CD4-positive, alpha-beta T cell (primary cell): ENCODE results near the gene CFAP54. TPM values are rescaled to one million over a fixed set of nuclear protein-coding genes. Genes with fewer than 3 reads are reported as not detected.

Source experiments
- ATAC-seq: fragments of 200-7000 bp; cut with Tn5 transposase; one replicate; pipeline ENCODE4 v1.10.0; 2022; ENCODE audit warnings: mild to moderate bottlenecking; ENCODE audit not compliant: poor library complexity
- CTCF ChIA-PET: fragments of 350-600 bp; sonication (Branson Sonifier 250); formaldehyde crosslinking; loops from one replicate; lab custom pipeline; 2021; ENCODE audit warnings: antibody characterized with exemption, inconsistent platforms; lab: Charles Lee
- POLR2A ChIA-PET: fragments of 350-600 bp; sonication (Branson Sonifier 250); formaldehyde crosslinking; loops from one replicate; lab custom pipeline; 2021; ENCODE audit warnings: antibody characterized with exemption, inconsistent platforms; lab: Charles Lee
- DNase-seq, 14 experiments: peaks; one replicate each; pipeline ENCODE4 v3.0.0-alpha.2; 2013 to 2020; ENCODE audit warnings: mixed read lengths in 2 of 14
- H3K27ac ChIP-seq, 2 donors: one replicate each; pipeline versions ENCODE4 v1.5.1 to v1.7.0; 2013; ENCODE audit warnings: low read length in 2 of 2, low read depth in 1 of 2, mild to moderate bottlenecking in 1 of 2
- H3K27me3 ChIP-seq, 2 experiments: 1 replicate in 1 of 2; 2 replicates in 1 of 2; pipeline versions ENCODE4 v1.6.1 to v1.7.0; 2013; ENCODE audit warnings: low read length in 2 of 2, control low read depth in 1 of 2, mild to moderate bottlenecking in 1 of 2, moderate library complexity in 1 of 2; ENCODE audit not compliant: insufficient read depth in 2 of 2, control insufficient read depth in 1 of 2
- H3K36me3 ChIP-seq: one replicate; pipeline ENCODE4 v1.6.1; 2013; ENCODE audit warnings: low read length, control low read depth; ENCODE audit not compliant: insufficient read depth
- H3K4me1 ChIP-seq: one replicate; pipeline ENCODE4 v1.6.1; 2013; ENCODE audit warnings: low read length, control low read depth; ENCODE audit not compliant: insufficient read depth
- H3K4me3 ChIP-seq: one replicate; pipeline ENCODE4 v1.5.1; 2013; ENCODE audit warnings: mild to moderate bottlenecking, low read length, moderate library complexity
- H3K9me3 ChIP-seq, 2 experiments: 1 replicate in 1 of 2; 2 replicates in 1 of 2; pipeline versions ENCODE4 v1.6.1 to v1.7.0; 2013; ENCODE audit warnings: low read length in 2 of 2, mild to moderate bottlenecking in 2 of 2, control low read depth in 1 of 2, moderate library complexity in 1 of 2; ENCODE audit not compliant: control insufficient read depth in 1 of 2, insufficient read depth in 1 of 2
- H3K27ac Mint-ChIP-seq: one replicate; pipeline ENCODE4 v1.8.0; 2020; ENCODE audit warnings: mixed read lengths
- H3K27me3 Mint-ChIP-seq: one replicate; pipeline ENCODE4 v1.8.0; 2021; ENCODE audit warnings: mixed read lengths
- H3K36me3 Mint-ChIP-seq: one replicate; pipeline ENCODE4 v1.8.0; 2021; ENCODE audit warnings: low read depth, mixed read lengths
- H3K4me1 Mint-ChIP-seq: one replicate; pipeline ENCODE4 v1.8.0; 2021; ENCODE audit warnings: low read depth, mixed read lengths
- H3K4me3 Mint-ChIP-seq: one replicate; pipeline ENCODE4 v1.8.0; 2020; ENCODE audit warnings: mild to moderate bottlenecking, mixed read lengths
- H3K9me3 Mint-ChIP-seq: one replicate; pipeline ENCODE4 v1.8.0; 2020; ENCODE audit warnings: mixed read lengths
- intact Hi-C, 2 experiments: fragments of 100-400 bp; cut with DNase I in 1 of 2; cut with micrococcal nuclease in 1 of 2; formaldehyde crosslinking; loops; one replicate each; pipeline versions ENCODE4 v1.15.1 to v1.9.0; 2023 to 2025; cut with DNase I, micrococcal nuclease
- total RNA-seq, 174 experiments: library from RNA in 2 of 174; stranded (reverse) in 2 of 174; gene quantifications; one replicate each; pipeline ENCODE4 v1.2.3 and lab custom pipeline; 2021 to 2026
- TF ChIP-seq, protein P1 (sequence below): fragments of 200-600 bp; IDR thresholded peaks from one replicate; pipeline ENCODE4 v1.8.0; 2022; ENCODE audit warnings: antibody characterized with exemption, mild to moderate bottlenecking

Gene CFAP54
- total RNA-seq, 2 experiments from 2014 or later, result 0.20 to 0.22 TPM

DNA sequence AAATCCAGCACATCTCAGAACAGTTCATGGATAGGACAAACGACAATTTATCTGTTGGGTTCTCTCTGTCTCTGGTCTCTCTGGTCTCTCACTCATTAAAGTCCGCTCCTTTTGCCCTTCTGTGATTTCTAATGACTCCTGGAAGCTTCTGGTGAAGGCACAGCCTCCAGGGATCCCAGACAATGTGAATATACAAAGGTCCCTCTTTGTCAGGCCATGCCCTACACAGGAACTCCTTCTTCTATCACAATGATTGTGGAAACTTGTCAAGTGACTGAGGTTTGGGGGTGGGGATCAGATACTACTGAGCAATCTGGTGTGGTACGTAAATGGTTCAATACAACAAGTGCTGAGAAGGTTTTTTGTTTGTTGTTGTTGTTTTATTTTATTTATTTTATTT is 46.5 kb upstream of the CFAP54 start:
- Mint-ChIP-seq H3K27me3 (no peaks in the 10 kb centered on the region), H3K9me3 (peaks cover 3% of the 10 kb centered on the region), H3K27ac (peak overlapping the region; percentile 61), H3K4me1 (peaks cover 42% of the 10 kb centered on the region), H3K4me3 (no peak overlapping the region), H3K36me3 (no peaks in the 10 kb centered on the region)
- Histone ChIP-seq H3K27me3 (no peaks in the 10 kb centered on the region), H3K27ac (no peak overlapping the region), H3K9me3 (no peaks in the 10 kb centered on the region), H3K4me3 (no peak overlapping the region), H3K4me1 (peaks cover 32% of the 10 kb centered on the region), H3K36me3 (no peaks in the 10 kb centered on the region)
- POLR2A ChIA-PET, result no interaction called here
- intact Hi-C loops, result no loop called here
- TF ChIP-seq, protein P1, sequence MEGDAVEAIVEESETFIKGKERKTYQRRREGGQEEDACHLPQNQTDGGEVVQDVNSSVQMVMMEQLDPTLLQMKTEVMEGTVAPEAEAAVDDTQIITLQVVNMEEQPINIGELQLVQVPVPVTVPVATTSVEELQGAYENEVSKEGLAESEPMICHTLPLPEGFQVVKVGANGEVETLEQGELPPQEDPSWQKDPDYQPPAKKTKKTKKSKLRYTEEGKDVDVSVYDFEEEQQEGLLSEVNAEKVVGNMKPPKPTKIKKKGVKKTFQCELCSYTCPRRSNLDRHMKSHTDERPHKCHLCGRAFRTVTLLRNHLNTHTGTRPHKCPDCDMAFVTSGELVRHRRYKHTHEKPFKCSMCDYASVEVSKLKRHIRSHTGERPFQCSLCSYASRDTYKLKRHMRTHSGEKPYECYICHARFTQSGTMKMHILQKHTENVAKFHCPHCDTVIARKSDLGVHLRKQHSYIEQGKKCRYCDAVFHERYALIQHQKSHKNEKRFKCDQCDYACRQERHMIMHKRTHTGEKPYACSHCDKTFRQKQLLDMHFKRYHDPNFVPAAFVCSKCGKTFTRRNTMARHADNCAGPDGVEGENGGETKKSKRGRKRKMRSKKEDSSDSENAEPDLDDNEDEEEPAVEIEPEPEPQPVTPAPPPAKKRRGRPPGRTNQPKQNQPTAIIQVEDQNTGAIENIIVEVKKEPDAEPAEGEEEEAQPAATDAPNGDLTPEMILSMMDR, result no peak
- no peak for ATAC-seq
- no peak for DNase-seq
- CTCF ChIA-PET, result interaction anchor here (1.2 to 1.5 kb wide), 2 partner anchors 9 to 46 kb away, joined by 3 read pairs; partner anchors contain the start of gene CFAP54

- ATAC-seq, result no peak
- POLR2A ChIA-PET, result interaction anchor here (4.0 kb wide), 1 partner anchor 44 kb away, joined by 57 read pairs; the partner anchor contains the start of gene CDK17
- CTCF ChIA-PET, result interaction anchor here (6.4 kb wide), 1 partner anchor 44 kb away, joined by 49 read pairs; the partner anchor contains the start of gene CDK17
- H3K27ac ChIP-seq, result no peak overlapping the region
- TF ChIP-seq, protein P1, result no peak
- peaks cover 3% of the 10 kb centered on the region for H3K9me3 Mint-ChIP-seq
- intact Hi-C loops, result no loop called here
- H3K36me3 ChIP-seq, result no peaks in the 10 kb centered on the region
- H3K4me1 Mint-ChIP-seq, result peaks cover 42% of the 10 kb centered on the region
- H3K4me3 Mint-ChIP-seq, result no peak overlapping the region
- H3K4me1 ChIP-seq, result peaks cover 32% of the 10 kb centered on the region
- peak overlapping the region; percentile 98 for H3K27ac Mint-ChIP-seq
- H3K27me3 ChIP-seq, result no peaks in the 10 kb centered on the region
- no peak overlapping the region for H3K4me3 ChIP-seq
- no peaks in the 10 kb centered on the region for H3K36me3 Mint-ChIP-seq
- no peak for DNase-seq
- H3K27me3 Mint-ChIP-seq, result no peaks in the 10 kb centered on the region
- no peaks in the 10 kb centered on the region for H3K9me3 ChIP-seq
Observed at GRCh38 chr12:96444399-96444798, 45.0 kb upstream of the CFAP54 start.

DNA sequence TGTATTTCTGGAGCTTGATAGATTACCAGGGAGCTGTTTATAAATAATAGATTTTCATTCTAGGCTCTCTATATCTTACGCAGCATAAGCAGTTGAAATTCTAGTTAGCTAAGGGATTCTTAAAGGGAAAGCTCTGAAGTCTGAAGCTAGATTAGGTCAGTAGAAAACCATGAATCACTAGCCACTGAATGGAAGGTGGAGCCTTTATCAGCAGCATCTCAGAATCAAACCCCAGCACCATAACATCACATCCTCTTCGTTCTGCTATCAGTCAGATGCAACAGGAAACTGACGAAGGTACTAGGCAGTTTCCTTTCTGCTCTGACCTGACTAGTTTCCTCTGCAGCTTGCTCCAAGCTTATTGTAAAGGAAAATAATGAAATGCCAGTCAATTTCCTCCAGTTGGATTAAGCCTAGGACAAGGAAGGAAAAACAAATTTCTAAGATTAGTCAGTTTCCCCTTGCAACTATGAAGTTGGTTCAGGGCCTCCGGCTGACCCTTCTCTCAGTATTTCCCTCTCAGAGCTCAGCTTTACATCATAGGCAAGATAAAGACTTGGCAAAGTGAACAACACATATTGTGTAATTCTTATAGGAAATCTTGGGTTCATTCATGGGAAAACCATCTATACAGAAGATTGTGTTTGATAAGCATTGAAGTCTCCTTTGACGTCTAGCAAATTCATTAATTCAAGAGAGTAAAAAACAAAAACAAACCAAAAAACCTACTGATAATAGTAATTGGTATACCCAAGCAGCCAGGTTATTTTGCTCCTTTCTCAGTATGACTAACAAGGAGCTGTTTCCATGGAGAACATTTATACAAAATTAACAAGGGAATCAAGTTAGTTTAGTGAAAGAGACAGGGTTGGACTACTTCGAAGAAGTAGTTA is 43.4 kb upstream of the CFAP54 start:
- Histone ChIP-seq H3K27ac (peak overlapping the region; percentile 74 to 92), H3K4me1 (peaks cover 32% of the 10 kb centered on the region), H3K9me3 (no peaks in the 10 kb centered on the region), H3K27me3 (no peaks in the 10 kb centered on the region), H3K4me3 (no peak overlapping the region), H3K36me3 (no peaks in the 10 kb centered on the region)
- no peaks in the 10 kb centered on the region for H3K36me3 Mint-ChIP-seq
- TF ChIP-seq, protein P1, result no peak
- ChIA-PET CTCF (interaction anchor here (0.6 to 6.4 kb wide), 8 partner anchors 9 to 231 kb away, joined by 3 to 49 read pairs (median 5); partner anchors contain the start of genes CDK17 and CFAP54), POLR2A (interaction anchor here (0.7 to 4.0 kb wide), 14 partner anchors 9 to 204 kb away, joined by 3 to 57 read pairs (median 5); partner anchors contain the start of genes CDK17 and CFAP54)
- H3K4me3 Mint-ChIP-seq, result peak overlapping the region; percentile 55
- intact Hi-C loops, result loop anchor here (1.0 to 5.0 kb wide), 6 partner anchors 12 to 249 kb away; no protein-coding TSS in a partner anchor
- H3K27me3 Mint-ChIP-seq, result no peaks in the 10 kb centered on the region
- H3K9me3 Mint-ChIP-seq, result peaks cover 3% of the 10 kb centered on the region
- ATAC-seq (peak; percentile 94), DNase-seq (peak in 13 of 14 experiments; percentile 12 to 94 (median 44))
- H3K27ac Mint-ChIP-seq, result peak overlapping the region; percentile 98
- H3K4me1 Mint-ChIP-seq, result peaks cover 42% of the 10 kb centered on the region
